Measurements from ENCODE around the gene CREM. TPM values are rescaled to one million over a fixed set of nuclear protein-coding genes. Genes with fewer than 3 reads are reported as not detected.

The CREM gene
- total and polyA plus RNA-seq, 2 experiments from 2014 or later: 41.9 to 53.2 TPM

GRCh38 chr10:35219292-35219691 lies 92.6 kb downstream of the CREM start:
- 92% methylated on average over 6 of the region's 6 CpGs for WGBS (ENCODE audit: low lambda C conversion rate, missing lambda C conversion rate)
- DNase-seq (ENCODE audit: low spot score): no peak
- H3K4me2 ChIP-seq: no peak overlapping the region
- no peak overlapping the region for H3K4me3 ChIP-seq
- H3K4me1 ChIP-seq (ENCODE audit: insufficient read depth): no peaks in the 10 kb centered on the region
- no peak for TF ChIP-seq CTCF (IDR thresholded peaks at IDR 0.05; ENCODE audit: poor library complexity)
- no peak for TF ChIP-seq EZH2 (IDR thresholded peaks at IDR 0.05; ENCODE audit: borderline replicate concordance)
- TF ChIP-seq EZH2phosphoT487 (IDR thresholded peaks at IDR 0.05; ENCODE audit: low read depth, severe bottlenecking, unreplicated experiment): no peak
- no peaks in the 10 kb centered on the region for H3K36me3 ChIP-seq (replicated peaks; ENCODE audit: insufficient read depth, low read depth)
- H3K27me3 ChIP-seq: no peaks in the 10 kb centered on the region
- no peaks in the 10 kb centered on the region for H4K20me1 ChIP-seq (ENCODE audit: insufficient read depth, poor library complexity, severe bottlenecking)
- no peak overlapping the region for H3K27ac ChIP-seq
- H3K9me2 ChIP-seq (replicated peaks; ENCODE audit: insufficient read depth): no peaks in the 10 kb centered on the region
- H2AFZ ChIP-seq: no peak overlapping the region
- no peaks in the 10 kb centered on the region for H3K79me2 ChIP-seq
- H3K9me3 ChIP-seq (ENCODE audit: low read depth): no peaks in the 10 kb centered on the region

GRCh38 chr10:35219891-35220890 lies 93.5 kb downstream of the CREM start:
- H2AFZ ChIP-seq: peak overlapping the region; percentile 42
- no peaks in the 10 kb centered on the region for H3K9me2 ChIP-seq (replicated peaks; ENCODE audit: insufficient read depth)
- no peaks in the 10 kb centered on the region for H3K79me2 ChIP-seq
- no peak overlapping the region for H3K4me3 ChIP-seq
- H3K4me2 ChIP-seq: no peak overlapping the region
- peak; percentile 20 for DNase-seq (ENCODE audit: low spot score)
- no peaks in the 10 kb centered on the region for H3K9me3 ChIP-seq (ENCODE audit: low read depth)
- no peaks in the 10 kb centered on the region for H3K27me3 ChIP-seq
- 60% methylated on average over 4 of the region's 4 CpGs for WGBS (ENCODE audit: low lambda C conversion rate, missing lambda C conversion rate)
- no peaks in the 10 kb centered on the region for H3K36me3 ChIP-seq (replicated peaks; ENCODE audit: insufficient read depth, low read depth)
- TF ChIP-seq CTCF (IDR thresholded peaks at IDR 0.05; ENCODE audit: poor library complexity): no peak
- TF ChIP-seq EZH2phosphoT487 (IDR thresholded peaks at IDR 0.05; ENCODE audit: low read depth, severe bottlenecking, unreplicated experiment): no peak
- TF ChIP-seq EZH2 (IDR thresholded peaks at IDR 0.05; ENCODE audit: borderline replicate concordance): no peak
- peak overlapping the region; percentile 35 for H3K27ac ChIP-seq
- H4K20me1 ChIP-seq (ENCODE audit: insufficient read depth, poor library complexity, severe bottlenecking): no peaks in the 10 kb centered on the region
- no peaks in the 10 kb centered on the region for H3K4me1 ChIP-seq (ENCODE audit: insufficient read depth)

- TF ChIP-seq CTCF (IDR thresholded peaks at IDR 0.05; ENCODE audit: poor library complexity) (no peak), EZH2phosphoT487 (IDR thresholded peaks at IDR 0.05; ENCODE audit: low read depth, severe bottlenecking, unreplicated experiment) (no peak), EZH2 (IDR thresholded peaks at IDR 0.05; ENCODE audit: borderline replicate concordance) (no peak)
- Histone ChIP-seq H3K79me2 (no peaks in the 10 kb centered on the region), H3K4me1 (ENCODE audit: insufficient read depth) (no peaks in the 10 kb centered on the region), H3K4me3 (no peak overlapping the region), H3K9me3 (ENCODE audit: low read depth) (no peaks in the 10 kb centered on the region), H3K9me2 (replicated peaks; ENCODE audit: insufficient read depth) (no peaks in the 10 kb centered on the region), H4K20me1 (ENCODE audit: insufficient read depth, poor library complexity, severe bottlenecking) (no peaks in the 10 kb centered on the region), H3K27ac (no peak overlapping the region), H2AFZ (no peak overlapping the region), H3K36me3 (replicated peaks; ENCODE audit: insufficient read depth, low read depth) (no peaks in the 10 kb centered on the region), H3K4me2 (no peak overlapping the region), H3K27me3 (no peaks in the 10 kb centered on the region)
- WGBS (ENCODE audit: low lambda C conversion rate, missing lambda C conversion rate): 82% methylated on average over 4 of the region's 4 CpGs
- DNase-seq (ENCODE audit: low spot score): no peak
These were observed 96.4 kb downstream of the CREM start for GRCh38 chr10:35223016-35223415.

All from hepatocyte (in vitro differentiated cells).